ENCODE measurements around the gene UGP2. TPM values are rescaled to one million over a fixed set of nuclear protein-coding genes. Genes with fewer than 3 reads are reported as not detected.
A peak's percentile ranks its signal among the peaks of the same experiment; 100 is the strongest.

UGP2 gene
- total RNA-seq, 1 donor from 2014 or later: 99.5 TPM

GRCh38 chr2:63822478-63822877 is 19.2 kb upstream of the UGP2 start:
- no peak overlapping the region for H3K4me3 Mint-ChIP-seq (ENCODE audit: unreplicated experiment)
- no peaks in the 10 kb centered on the region for H3K9me3 Mint-ChIP-seq (ENCODE audit: low read depth)
- no peaks in the 10 kb centered on the region for H3K27me3 Mint-ChIP-seq (ENCODE audit: low read depth)
- peaks cover 17% of the 10 kb centered on the region for H3K4me1 Mint-ChIP-seq (ENCODE audit: low read depth)
- no peak overlapping the region for H3K27ac Mint-ChIP-seq (ENCODE audit: unreplicated experiment)
- no peak for DNase-seq (ENCODE audit: low spot score)
- no peaks in the 10 kb centered on the region for H3K36me3 Mint-ChIP-seq (ENCODE audit: low read depth)
- no peak for TF ChIP-seq CTCF (IDR thresholded peaks at IDR 0.05)

GRCh38 chr2:63827749-63828148 is 13.9 kb upstream of the UGP2 start:
- no peaks in the 10 kb centered on the region for H3K27me3 Mint-ChIP-seq (ENCODE audit: low read depth)
- H3K4me3 Mint-ChIP-seq (ENCODE audit: unreplicated experiment): no peak overlapping the region
- H3K4me1 Mint-ChIP-seq (ENCODE audit: low read depth): peaks cover 22% of the 10 kb centered on the region
- no peaks in the 10 kb centered on the region for H3K36me3 Mint-ChIP-seq (ENCODE audit: low read depth)
- no peak for TF ChIP-seq CTCF (IDR thresholded peaks at IDR 0.05)
- peak overlapping the region; percentile 79 for H3K27ac Mint-ChIP-seq (ENCODE audit: unreplicated experiment)
- DNase-seq (ENCODE audit: low spot score): no peak
- no peaks in the 10 kb centered on the region for H3K9me3 Mint-ChIP-seq (ENCODE audit: low read depth)

GRCh38 chr2:63831176-63831575 is 10.5 kb upstream of the UGP2 start:
- peaks cover 25% of the 10 kb centered on the region for H3K4me1 Mint-ChIP-seq (ENCODE audit: low read depth)
- no peaks in the 10 kb centered on the region for H3K36me3 Mint-ChIP-seq (ENCODE audit: low read depth)
- no peak for DNase-seq (ENCODE audit: low spot score)
- no peaks in the 10 kb centered on the region for H3K27me3 Mint-ChIP-seq (ENCODE audit: low read depth)
- H3K9me3 Mint-ChIP-seq (ENCODE audit: low read depth): no peaks in the 10 kb centered on the region
- no peak for TF ChIP-seq CTCF (IDR thresholded peaks at IDR 0.05)
- H3K27ac Mint-ChIP-seq (ENCODE audit: unreplicated experiment): no peak overlapping the region
- no peak overlapping the region for H3K4me3 Mint-ChIP-seq (ENCODE audit: unreplicated experiment)

- H3K27ac Mint-ChIP-seq (ENCODE audit: unreplicated experiment): no peak overlapping the region
- no peak for DNase-seq (ENCODE audit: low spot score)
- no peak for TF ChIP-seq CTCF (IDR thresholded peaks at IDR 0.05)
- H3K36me3 Mint-ChIP-seq (ENCODE audit: low read depth): no peaks in the 10 kb centered on the region
- peaks cover 5% of the 10 kb centered on the region for H3K4me1 Mint-ChIP-seq (ENCODE audit: low read depth)
- H3K27me3 Mint-ChIP-seq (ENCODE audit: low read depth): no peaks in the 10 kb centered on the region
- H3K9me3 Mint-ChIP-seq (ENCODE audit: low read depth): no peaks in the 10 kb centered on the region
- H3K4me3 Mint-ChIP-seq (ENCODE audit: unreplicated experiment): no peak overlapping the region
Observed at GRCh38 chr2:63834401-63834800, 7.3 kb upstream of the UGP2 start.

GRCh38 chr2:63837036-63837594 is 4.6 kb upstream of the UGP2 start:
- TF ChIP-seq CTCF (IDR thresholded peaks at IDR 0.05): no peak

More at GRCh38 chr2:63837036-63837594, 4.6 kb upstream of the UGP2 start:
- H3K36me3 Mint-ChIP-seq (ENCODE audit: low read depth): no peaks in the 10 kb centered on the region
- H3K27me3 Mint-ChIP-seq (ENCODE audit: low read depth): no peaks in the 10 kb centered on the region
- H3K4me3 Mint-ChIP-seq (ENCODE audit: unreplicated experiment): no peak overlapping the region
- DNase-seq (ENCODE audit: low spot score): no peak
- H3K4me1 Mint-ChIP-seq (ENCODE audit: low read depth): peaks cover 18% of the 10 kb centered on the region
- H3K27ac Mint-ChIP-seq (ENCODE audit: unreplicated experiment): no peak overlapping the region
- H3K9me3 Mint-ChIP-seq (ENCODE audit: low read depth): no peaks in the 10 kb centered on the region

Measured in chondrocyte (in vitro differentiated cells).